Body of pancreas (tissue), 4 donors: ENCODE measurements around the gene FIG4.

Source experiments
- CTCF ChIP-seq, 7 experiments: fragments of 450-650 bp in 4 of 7; fragments of 200-600 bp in 3 of 7; sonication (generic) in 3 of 7; IDR thresholded peaks; one replicate each; pipeline ENCODE4 v1.5.1; 2016 to 2019; ENCODE audit warnings: antibody characterized with exemption in 7 of 7
- POLR2A ChIP-seq, 3 donors: fragments of 450-650 bp; IDR thresholded peaks; one replicate each; pipeline ENCODE4 v1.6.1; 2016; ENCODE audit warnings: antibody characterized with exemption in 3 of 3, mild to moderate bottlenecking in 2 of 3

DNA sequence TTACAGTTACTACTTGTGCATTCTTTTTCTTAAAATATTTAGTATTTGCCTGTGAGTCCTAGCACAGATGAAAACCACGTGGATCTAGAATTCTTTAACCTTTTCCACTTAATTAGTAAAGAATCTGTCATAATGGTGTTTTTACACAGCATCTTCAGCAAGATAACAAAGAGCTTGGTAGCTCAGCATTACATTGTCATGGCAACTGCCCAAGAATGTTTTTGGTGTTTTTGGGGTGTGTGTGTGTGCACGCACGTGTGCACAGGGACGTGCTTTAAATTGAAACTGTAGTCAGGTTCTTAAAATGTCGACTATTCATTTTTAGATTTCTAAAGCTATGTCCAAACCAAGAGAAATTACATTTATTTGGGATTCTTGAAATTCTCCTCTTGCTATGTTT, 108.0 kb downstream of the FIG4 start:
- TF ChIP-seq POLR2A (IDR thresholded peaks at IDR 0.05) (no peak), CTCF (IDR thresholded peaks at IDR 0.05) (no peak)
